Stimulated activated CD8-positive, alpha-beta memory T cell treated with anti-CD3 and anti-CD28 coated beads, Interleukin-15, amount 100 ng/mL, for 24 hours (primary cell): ENCODE results near the gene AIRE.
"Not testable (repeated sequence)": the region's sequence is repeated elsewhere in the genome, so short reads cannot be mapped to it uniquely, and the experiment has no call there.

ENCODE experiments used
- DNase-seq: peaks from one replicate; pipeline ENCODE4 v3.0.0-alpha.2; 2020; ENCODE audit warnings: low read depth

The AIRE gene

GRCh38 chr21:44285138-44285992 lies at the start of gene AIRE:
TSS of gene AIRE (plus strand) at chr21:44285876. CDS start at chr21:44286007, 131 bp downstream.
- no peak for DNase-seq

GRCh38 chr21:44240353-44240752 lies 45.3 kb upstream of the AIRE start:
- not testable (repeated sequence) for DNase-seq

GRCh38 chr21:44240842-44241241 lies 44.8 kb upstream of the AIRE start, which contains the start of gene ICOSLG:
TSS of gene ICOSLG (minus strand) at chr21:44240943. CDS start at chr21:44240817, 126 bp downstream.
- not testable (repeated sequence) for DNase-seq

GRCh38 chr21:44241281-44241680 lies 44.4 kb upstream of the AIRE start:
- DNase-seq: not testable (repeated sequence)

- DNase-seq: not testable (repeated sequence)
These were observed 41.7 kb upstream of the AIRE start for GRCh38 chr21:44243980-44244379.

- not testable (repeated sequence) for DNase-seq
These were observed 37.8 kb upstream of the AIRE start for GRCh38 chr21:44247904-44248303.

- DNase-seq: not testable (repeated sequence)
These were observed 36.3 kb upstream of the AIRE start for GRCh38 chr21:44249204-44250037.

- DNase-seq: no peak
These were observed 31.6 kb upstream of the AIRE start for GRCh38 chr21:44253832-44254710.

- no peak for DNase-seq
These were observed 30.1 kb upstream of the AIRE start for GRCh38 chr21:44255511-44255981.

- no peak for DNase-seq
These were observed 27.5 kb upstream of the AIRE start for GRCh38 chr21:44258056-44258725.

GRCh38 chr21:44259082-44259705 lies 26.5 kb upstream of the AIRE start:
- DNase-seq: no peak

GRCh38 chr21:44260066-44260465 lies 25.6 kb upstream of the AIRE start:
- DNase-seq: no peak

GRCh38 chr21:44260791-44261631 lies 24.7 kb upstream of the AIRE start:
- no peak for DNase-seq

GRCh38 chr21:44261675-44262295 lies 23.9 kb upstream of the AIRE start, which contains the start of gene DNMT3L:
TSS of gene DNMT3L (minus strand) at chr21:44261897. CDS start at chr21:44261259, 638 bp downstream.
- DNase-seq: no peak

GRCh38 chr21:44262338-44263056 lies 23.2 kb upstream of the AIRE start:
- DNase-seq: no peak

GRCh38 chr21:44263221-44263760 lies 22.4 kb upstream of the AIRE start:
- DNase-seq: no peak

GRCh38 chr21:44263768-44264167 lies 21.9 kb upstream of the AIRE start:
- no peak for DNase-seq

GRCh38 chr21:44265734-44266270 lies 19.9 kb upstream of the AIRE start:
- DNase-seq: no peak
